Measurements from ENCODE around the gene LRRC74A. TPM values are rescaled to one million over a fixed set of nuclear protein-coding genes. Genes with fewer than 3 reads are reported as not detected.

The LRRC74A gene
- total RNA-seq, 6 experiments from 2014 or later, result not detected

- Histone ChIP-seq H3K4me3 (no peak overlapping the region), H3K27me3 (no peaks in the 10 kb centered on the region), H3K4me1 (peaks cover 2 to 37% (median 17%) of the 10 kb centered on the region in 4 donors), H3K9me3 (no peaks in the 10 kb centered on the region), H3K27ac (peak overlapping the region; percentile 72 to 82 (median 81)), H3K36me3 (no peaks in the 10 kb centered on the region)
- no peak for TF ChIP-seq POLR2A (IDR thresholded peaks at IDR 0.05)
- TF ChIP-seq, protein P1, sequence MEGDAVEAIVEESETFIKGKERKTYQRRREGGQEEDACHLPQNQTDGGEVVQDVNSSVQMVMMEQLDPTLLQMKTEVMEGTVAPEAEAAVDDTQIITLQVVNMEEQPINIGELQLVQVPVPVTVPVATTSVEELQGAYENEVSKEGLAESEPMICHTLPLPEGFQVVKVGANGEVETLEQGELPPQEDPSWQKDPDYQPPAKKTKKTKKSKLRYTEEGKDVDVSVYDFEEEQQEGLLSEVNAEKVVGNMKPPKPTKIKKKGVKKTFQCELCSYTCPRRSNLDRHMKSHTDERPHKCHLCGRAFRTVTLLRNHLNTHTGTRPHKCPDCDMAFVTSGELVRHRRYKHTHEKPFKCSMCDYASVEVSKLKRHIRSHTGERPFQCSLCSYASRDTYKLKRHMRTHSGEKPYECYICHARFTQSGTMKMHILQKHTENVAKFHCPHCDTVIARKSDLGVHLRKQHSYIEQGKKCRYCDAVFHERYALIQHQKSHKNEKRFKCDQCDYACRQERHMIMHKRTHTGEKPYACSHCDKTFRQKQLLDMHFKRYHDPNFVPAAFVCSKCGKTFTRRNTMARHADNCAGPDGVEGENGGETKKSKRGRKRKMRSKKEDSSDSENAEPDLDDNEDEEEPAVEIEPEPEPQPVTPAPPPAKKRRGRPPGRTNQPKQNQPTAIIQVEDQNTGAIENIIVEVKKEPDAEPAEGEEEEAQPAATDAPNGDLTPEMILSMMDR (IDR thresholded peaks at IDR 0.05), result no peak
- DNase-seq (peak; percentile 44 to 67 (median 58)), ATAC-seq (peak in 3 of 4 donors; percentile 1 to 8 (median 2))
- WGBS (ENCODE audit: insufficient coverage, low coverage, low lambda C conversion rate, missing lambda C conversion rate), result 46% methylated on average over 4 of the region's 8 CpGs
- intact Hi-C loops (cut with DNase I), result loop anchor here in 1 of 2 donors (10.0 kb wide), 1 partner anchor 146 kb away; no protein-coding TSS in a partner anchor
Measured at GRCh38 chr14:76918256-76918781, 92.1 kb downstream of the LRRC74A start.

DNA sequence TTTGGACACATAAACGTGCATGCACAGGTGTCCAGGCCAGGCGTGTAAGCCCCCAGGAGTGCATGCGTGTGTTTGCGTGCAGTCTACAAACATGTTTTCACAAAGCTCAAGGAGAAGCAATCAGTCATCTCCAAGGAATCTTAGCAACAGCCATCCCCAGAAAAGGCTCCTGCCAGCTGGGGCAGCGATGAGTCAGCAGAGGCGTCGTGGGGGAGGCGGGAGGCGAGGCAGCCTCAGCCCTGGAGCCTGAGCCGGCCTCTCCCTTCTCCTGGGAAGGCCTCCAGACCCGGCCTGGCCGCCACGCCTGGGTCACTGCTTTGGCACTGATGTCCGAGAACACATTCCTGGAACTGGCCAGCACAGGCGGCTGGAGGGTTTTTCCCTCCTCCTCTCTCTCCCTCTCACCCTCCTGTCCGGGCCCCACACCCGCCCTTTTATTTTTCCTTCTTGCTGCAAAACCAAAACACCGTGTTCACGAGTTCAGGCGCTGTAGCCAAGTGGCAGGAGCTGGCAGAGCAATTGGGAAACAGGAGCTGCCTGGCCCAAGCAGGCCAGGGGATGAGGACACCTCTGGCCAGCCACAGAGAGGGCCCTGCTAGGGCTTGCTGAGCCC lies 92.7 kb downstream of the LRRC74A start:
- TF ChIP-seq, protein P1 (IDR thresholded peaks at IDR 0.05), result peak in 2 of 4 donors; percentile 8
- TF ChIP-seq POLR2A (IDR thresholded peaks at IDR 0.05), result peak; percentile 42
- H3K4me1 ChIP-seq, result peaks cover 0 to 32% (median 15%) of the 10 kb centered on the region in 4 donors
- DNase-seq (peak; percentile 93 to 97 (median 95)), ATAC-seq (peak; percentile 85 to 90 (median 88))
- intact Hi-C loops (cut with DNase I), result loop anchor here in 1 of 2 donors (10.0 kb wide), 1 partner anchor 146 kb away; no protein-coding TSS in a partner anchor
- H3K27me3 ChIP-seq, result no peaks in the 10 kb centered on the region
- 4% methylated on average over 7 of the region's 20 CpGs for WGBS (ENCODE audit: insufficient coverage, low coverage, low lambda C conversion rate, missing lambda C conversion rate)
- peak overlapping the region; percentile 72 to 82 (median 81) for H3K27ac ChIP-seq
- H3K4me3 ChIP-seq, result peak overlapping the region in 1 of 3 donors; percentile 14
- H3K9me3 ChIP-seq, result no peaks in the 10 kb centered on the region
- H3K36me3 ChIP-seq, result no peaks in the 10 kb centered on the region

Other genes starting within 250 kb of the LRRC74A start
- 10 to 100 TPM in 1 of 6 experiments, 1 to 10 TPM in 5; 2.0 to 12.3 (median 4.6) TPM for gene VASH1, start 64.9 kb upstream of the LRRC74A start, total RNA-seq
- 10 to 100 TPM in 5 of 6 experiments, 1 to 10 TPM in 1; 9.3 to 17.8 (median 14.4) TPM for gene ANGEL1, start 13.5 kb upstream of the LRRC74A start, total RNA-seq
- 10 to 100 TPM; 11.7 to 18.1 (median 13.7) TPM for gene IRF2BPL, start 202.3 kb downstream of the LRRC74A start, total RNA-seq

Measured in right lobe of liver (tissue), 6 donors.